Endothelial cell of umbilical vein (primary cell): ENCODE data around the gene MIA3. TPM values are rescaled to one million over a fixed set of nuclear protein-coding genes. Genes with fewer than 3 reads are reported as not detected.

Experiments
- BruUV-seq: library from RNA; stranded (reverse); fragments of 400-500 nt; replicated peaks from 2 replicates; lab custom pipeline; 2021; lab: Mats Ljungman, UMichigan
- CTCF ChIA-PET: fragments of 300-600, 350-600 bp; sonication (Branson Sonifier 250); formaldehyde crosslinking; loops from one replicate; lab custom pipeline; 2021; ENCODE audit warnings: antibody characterized with exemption, inconsistent platforms; lab: Charles Lee
- POLR2A ChIA-PET: fragments of 300-600, 350-600 bp; sonication (Branson Sonifier 250); formaldehyde crosslinking; loops from one replicate; lab custom pipeline; 2021; ENCODE audit warnings: antibody characterized with exemption, inconsistent platforms; lab: Charles Lee
- DNase-seq: peaks from one replicate; pipeline ENCODE4 v3.0.0-alpha.2; 2011; ENCODE audit warnings: low read depth, low spot score
- FAIRE-seq: peaks from 2 replicates; lab custom pipeline; 2011; peaks lifted over from hg19 to GRCh38; lab: Jason Lieb, UNC
- H2AFZ ChIP-seq: 2 replicates; pipeline ENCODE4 v1.6.0; 2012; ENCODE audit warnings: low read depth, low read length, control low read depth, inconsistent platforms
- H3K27ac ChIP-seq: 2 replicates; pipeline ENCODE4 v1.5.1; 2011; ENCODE audit warnings: low read depth, mild to moderate bottlenecking, control low read depth, low read length, moderate library complexity; ENCODE audit not compliant: insufficient read depth
- H3K27me3 ChIP-seq, 2 experiments: 2 replicates each; pipeline versions ENCODE4 v1.6.0 to v1.6.1; 2011; ENCODE audit warnings: low read length in 2 of 2, mixed read lengths in 1 of 2; ENCODE audit not compliant: control insufficient read depth in 2 of 2, insufficient read depth in 2 of 2
- H3K36me3 ChIP-seq, 2 experiments: 2 replicates in 1 of 2; 3 replicates in 1 of 2; pipeline ENCODE4 v1.5.1; 2011; ENCODE audit warnings: low read length in 2 of 2, mild to moderate bottlenecking in 1 of 2, moderate library complexity in 1 of 2; ENCODE audit not compliant: control insufficient read depth in 2 of 2, insufficient read depth in 2 of 2; ENCODE audit errors: extremely low read depth in 1 of 2
- H3K4me1 ChIP-seq: 3 replicates; pipeline ENCODE4 v1.5.1; 2011; ENCODE audit warnings: mild to moderate bottlenecking, low read length; ENCODE audit not compliant: control insufficient read depth, insufficient read depth; ENCODE audit errors: extremely low read depth
- H3K4me2 ChIP-seq: 2 replicates; pipeline ENCODE4 v1.6.1; 2011; ENCODE audit warnings: low read length, control low read depth, mixed read lengths; ENCODE audit not compliant: insufficient read depth
- H3K4me3 ChIP-seq, 3 experiments: fragments of 200-600 bp in 1 of 3; sonication (generic), shearing (Covaris generic) in 1 of 3; replicated peaks in 1 of 3; 2 replicates each; pipeline ENCODE4 v1.5.1; 2011 to 2016; ENCODE audit warnings: control low read depth in 3 of 3, low read length in 3 of 3, mild to moderate bottlenecking in 2 of 3, inconsistent platforms in 1 of 3, low read depth in 1 of 3, moderate library complexity in 1 of 3; ENCODE audit not compliant: insufficient read depth in 1 of 3
- H3K79me2 ChIP-seq: 2 replicates; pipeline ENCODE4 v1.6.0; 2012; ENCODE audit warnings: low read length, inconsistent platforms; ENCODE audit not compliant: control insufficient read depth, insufficient read depth
- H3K9ac ChIP-seq: replicated peaks from 2 replicates; pipeline ENCODE3; 2011; ENCODE audit warnings: low read length, control low read depth; ENCODE audit not compliant: insufficient read depth; ENCODE audit errors: extremely low read depth
- H3K9me1 ChIP-seq: replicated peaks from 3 replicates; pipeline ENCODE4 v1.6.0; 2011; ENCODE audit warnings: mild to moderate bottlenecking, low read length; ENCODE audit not compliant: control insufficient read depth, insufficient read depth; ENCODE audit errors: extremely low read depth
- H3K9me3 ChIP-seq: replicated peaks from 2 replicates; pipeline ENCODE4 v1.5.1; 2012; ENCODE audit warnings: low read length, inconsistent platforms; ENCODE audit not compliant: control insufficient read depth, insufficient read depth
- H4K20me1 ChIP-seq: replicated peaks from 2 replicates; pipeline ENCODE3; 2011; ENCODE audit warnings: mild to moderate bottlenecking, low read length; ENCODE audit not compliant: control insufficient read depth, insufficient read depth; ENCODE audit errors: extremely low read depth
- JUN ChIP-seq: IDR thresholded peaks from 2 replicates; pipeline ENCODE4 v1.6.1; 2011; ENCODE audit warnings: borderline replicate concordance, low read depth; ENCODE audit not compliant: insufficient read length, insufficient read depth
- POLR2A ChIP-seq: IDR thresholded peaks from 2 replicates; pipeline ENCODE4 v1.6.1; 2012; ENCODE audit warnings: low read depth, mild to moderate bottlenecking, control low read depth, low read length
- dilution Hi-C: fragments of 300-500 bp; cut with MboI; formaldehyde crosslinking; loops from one replicate; pipeline ENCODE4 v1.15.0; 2019; ENCODE audit warnings: low sequenced_read_pairs; ENCODE audit not compliant: extremely low pct_ligation_motif_present
- intact Hi-C: fragments of 100-400 bp; cut with micrococcal nuclease; formaldehyde crosslinking; loops from one replicate; pipeline ENCODE4 v1.10.0; 2022
- polyA plus RNA-seq, 4 experiments: library from polyadenylated mRNA; depleted of rRNA in 3 of 4; stranded (reverse) in 3 of 4; unstranded in 1 of 4; fragments of >200 nt; gene quantifications; 2 replicates each; pipeline versions ENCODE4 v1.2.1 to v1.2.3, GENCODE V29; 2011 to 2012; ENCODE audit warnings: missing spikeins in 1 of 4
- total RNA-seq: library from RNA; stranded (reverse); gene quantifications from 2 replicates; pipeline ENCODE4 v1.2.3, GENCODE V29; 2021
- TF ChIP-seq, protein P1 (sequence below): IDR thresholded peaks from 2 replicates; pipeline ENCODE4 v1.6.1; 2011; ENCODE audit not compliant: insufficient read depth, insufficient read length
- TF ChIP-seq, protein P2 (sequence below), 2 donors: IDR thresholded peaks; 1 replicate in 1 of 2; 2 replicates in 1 of 2; pipeline ENCODE4 v1.5.1; 2011; ENCODE audit warnings: low read length in 2 of 2, mild to moderate bottlenecking in 2 of 2, moderate library complexity in 2 of 2, control low read depth in 1 of 2, inconsistent platforms in 1 of 2, low read depth in 1 of 2; ENCODE audit not compliant: insufficient read depth in 1 of 2; ENCODE audit errors: extremely low read depth in 1 of 2

MIA3 gene
- total and polyA plus RNA-seq, 2 donors (not counting 3 experiments of a cell fraction or from before 2014, with no cell fraction given): 63.7 to 108 TPM

DNA sequence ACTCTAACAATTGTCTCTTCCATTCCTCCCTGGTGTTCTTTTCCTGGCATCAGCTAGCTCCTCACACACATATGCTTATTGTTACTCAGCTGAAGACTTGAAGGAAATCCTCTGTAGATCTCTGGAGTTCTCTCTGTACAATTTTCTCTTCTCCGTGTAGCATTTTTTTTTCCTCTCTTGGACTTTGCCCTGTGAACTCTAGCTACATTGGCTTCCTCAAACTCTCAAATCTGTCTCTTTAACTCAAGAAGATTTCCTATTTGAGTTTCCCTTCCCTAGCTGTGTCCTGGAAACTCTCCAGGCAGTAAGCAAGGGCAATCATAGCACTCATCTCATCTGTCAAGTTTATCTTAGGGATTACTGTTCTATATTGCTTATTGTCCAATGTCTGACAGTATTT is 4.3 kb upstream of the MIA3 start:
- BruUV-seq: no TSS peak
- TF ChIP-seq, protein P1, sequence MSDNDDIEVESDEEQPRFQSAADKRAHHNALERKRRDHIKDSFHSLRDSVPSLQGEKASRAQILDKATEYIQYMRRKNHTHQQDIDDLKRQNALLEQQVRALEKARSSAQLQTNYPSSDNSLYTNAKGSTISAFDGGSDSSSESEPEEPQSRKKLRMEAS: no peak
- no peak for TF ChIP-seq JUN
- TF ChIP-seq, protein P2, sequence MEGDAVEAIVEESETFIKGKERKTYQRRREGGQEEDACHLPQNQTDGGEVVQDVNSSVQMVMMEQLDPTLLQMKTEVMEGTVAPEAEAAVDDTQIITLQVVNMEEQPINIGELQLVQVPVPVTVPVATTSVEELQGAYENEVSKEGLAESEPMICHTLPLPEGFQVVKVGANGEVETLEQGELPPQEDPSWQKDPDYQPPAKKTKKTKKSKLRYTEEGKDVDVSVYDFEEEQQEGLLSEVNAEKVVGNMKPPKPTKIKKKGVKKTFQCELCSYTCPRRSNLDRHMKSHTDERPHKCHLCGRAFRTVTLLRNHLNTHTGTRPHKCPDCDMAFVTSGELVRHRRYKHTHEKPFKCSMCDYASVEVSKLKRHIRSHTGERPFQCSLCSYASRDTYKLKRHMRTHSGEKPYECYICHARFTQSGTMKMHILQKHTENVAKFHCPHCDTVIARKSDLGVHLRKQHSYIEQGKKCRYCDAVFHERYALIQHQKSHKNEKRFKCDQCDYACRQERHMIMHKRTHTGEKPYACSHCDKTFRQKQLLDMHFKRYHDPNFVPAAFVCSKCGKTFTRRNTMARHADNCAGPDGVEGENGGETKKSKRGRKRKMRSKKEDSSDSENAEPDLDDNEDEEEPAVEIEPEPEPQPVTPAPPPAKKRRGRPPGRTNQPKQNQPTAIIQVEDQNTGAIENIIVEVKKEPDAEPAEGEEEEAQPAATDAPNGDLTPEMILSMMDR (IDR thresholded peaks at IDR 0.05; ENCODE audit: extremely low read depth in 1 of 2, insufficient read depth in 1 of 2, low read depth in 1 of 2, low read length in 2 of 2): no peak
- H2AFZ ChIP-seq: no peak overlapping the region
- CTCF ChIA-PET: interaction anchor here (0.8 to 1.6 kb wide), 2 partner anchors 21 to 149 kb away, joined by 3 to 5 read pairs; no protein-coding TSS in a partner anchor
- no peak overlapping the region for H3K9ac ChIP-seq
- dilution Hi-C loops: no loop called here
- DNase-seq: no peak
- POLR2A ChIA-PET: no interaction called here
- intact Hi-C loops: no loop called here
- H3K36me3 ChIP-seq: no peaks in the 10 kb centered on the region
- H3K27me3 ChIP-seq: peaks cover 10 to 43% of the 10 kb centered on the region in 2 experiments
- H3K79me2 ChIP-seq: no peaks in the 10 kb centered on the region
- no peaks in the 10 kb centered on the region for H3K9me1 ChIP-seq
- no peaks in the 10 kb centered on the region for H4K20me1 ChIP-seq
- no peak overlapping the region for H3K27ac ChIP-seq
- FAIRE-seq: no peak
- H3K4me1 ChIP-seq: peaks cover 5% of the 10 kb centered on the region
- H3K9me3 ChIP-seq: no peaks in the 10 kb centered on the region
- no peak overlapping the region for H3K4me3 ChIP-seq
- H3K4me2 ChIP-seq: no peak overlapping the region

DNA sequence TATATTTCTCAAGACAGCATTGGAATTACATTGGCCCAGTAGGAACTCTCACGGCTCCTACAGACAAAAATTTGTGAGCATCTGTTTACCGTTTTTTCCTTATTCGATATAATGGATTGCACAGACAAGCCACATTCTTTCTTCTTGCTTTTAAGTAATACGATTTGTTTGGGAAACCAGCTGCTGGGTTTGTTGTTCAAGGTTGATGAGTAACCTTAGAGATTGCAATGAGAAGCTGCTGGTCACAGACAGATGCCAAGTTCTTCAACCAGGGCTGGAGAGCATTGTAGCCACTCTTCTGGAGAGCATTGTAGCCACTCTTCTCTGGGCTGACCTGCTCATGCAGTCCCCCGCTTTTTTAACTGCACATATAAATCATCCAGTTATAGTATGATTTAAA is 1.4 kb upstream of the MIA3 start:
- FAIRE-seq (no peak), DNase-seq (no peak)
- dilution Hi-C loops: no loop called here
- peaks cover 8 to 33% of the 10 kb centered on the region in 2 experiments for H3K27me3 ChIP-seq
- intact Hi-C loops: loop anchor here (5.0 kb wide), 1 partner anchor 34 kb away; no protein-coding TSS in a partner anchor
- no peaks in the 10 kb centered on the region for H3K9me3 ChIP-seq
- no peaks in the 10 kb centered on the region for H4K20me1 ChIP-seq
- CTCF ChIA-PET: interaction anchor here (1.2 kb wide), 1 partner anchor 18 kb away, joined by 6 read pairs; no protein-coding TSS in a partner anchor
- TF ChIP-seq POLR2A: no peak
- TF ChIP-seq, protein P2 (IDR thresholded peaks at IDR 0.05; ENCODE audit: extremely low read depth in 1 of 2, insufficient read depth in 1 of 2, low read depth in 1 of 2, low read length in 2 of 2): no peak
- H3K36me3 ChIP-seq: no peaks in the 10 kb centered on the region
- no TSS peak for BruUV-seq
- H3K4me3 ChIP-seq: no peak overlapping the region
- no peak overlapping the region for H3K27ac ChIP-seq
- POLR2A ChIA-PET: no interaction called here
- no peak overlapping the region for H3K4me2 ChIP-seq
- no peak overlapping the region for H3K9ac ChIP-seq
- no peaks in the 10 kb centered on the region for H3K9me1 ChIP-seq
- H3K79me2 ChIP-seq: peaks cover 4% of the 10 kb centered on the region
- no peak overlapping the region for H2AFZ ChIP-seq
- H3K4me1 ChIP-seq: peaks cover 7% of the 10 kb centered on the region
